Stimulated activated CD4-positive, alpha-beta T cell treated with anti-CD3 and anti-CD28 coated beads, Interleukin-4, amount 100 ng/mL, for 48 hours (primary cell): ENCODE results near the gene PLD4.
"Not testable (repeated sequence)": the region's sequence is repeated elsewhere in the genome, so short reads cannot be mapped to it uniquely, and the experiment has no call there.

ENCODE experiments used
- DNase-seq, 2 donors: peaks; one replicate each; pipeline ENCODE4 v3.0.0-alpha.2; 2020; ENCODE audit warnings: low read depth in 2 of 2

PLD4 gene

GRCh38 chr14:104924421-104925213 lies at the start of gene PLD4:
Gene PLD4, plus strand, starts transcription at chr14:104924879. Its CDS starts 2,262 bp downstream, at chr14:104927141.
- DNase-seq = no peak

- DNase-seq = no peak
Observed at GRCh38 chr14:104875412-104875751, 49.3 kb upstream of the PLD4 start.

GRCh38 chr14:104875811-104876210 lies 48.9 kb upstream of the PLD4 start:
- no peak for DNase-seq

- peak; percentile 11 to 56 for DNase-seq
Observed at GRCh38 chr14:104876251-104876699, 48.4 kb upstream of the PLD4 start.

- DNase-seq = no peak
Observed at GRCh38 chr14:104877066-104877805, 47.4 kb upstream of the PLD4 start.

- no peak for DNase-seq
Observed at GRCh38 chr14:104877806-104878550, 46.7 kb upstream of the PLD4 start.

- DNase-seq = no peak
Observed at GRCh38 chr14:104878582-104878981, 46.1 kb upstream of the PLD4 start.

- DNase-seq = no peak
Observed at GRCh38 chr14:104879201-104879982, 45.3 kb upstream of the PLD4 start.

- DNase-seq = no peak
Observed at GRCh38 chr14:104879983-104880565, 44.6 kb upstream of the PLD4 start.

GRCh38 chr14:104880584-104881210 lies 44.0 kb upstream of the PLD4 start:
- no peak for DNase-seq

- DNase-seq = no peak
Observed at GRCh38 chr14:104881369-104881979, 43.2 kb upstream of the PLD4 start.

- DNase-seq = peak in 1 of 2 donors; percentile 23
Observed at GRCh38 chr14:104882325-104882973, 42.2 kb upstream of the PLD4 start.

GRCh38 chr14:104882991-104883660 lies 41.6 kb upstream of the PLD4 start:
- no peak for DNase-seq

- no peak for DNase-seq
Observed at GRCh38 chr14:104883681-104884361, 40.9 kb upstream of the PLD4 start.

- not testable (repeated sequence) for DNase-seq
Observed at GRCh38 chr14:104884381-104884780, 40.3 kb upstream of the PLD4 start.

- no peak for DNase-seq
Observed at GRCh38 chr14:104885031-104885972, 39.4 kb upstream of the PLD4 start.

GRCh38 chr14:104885973-104886689 lies 38.5 kb upstream of the PLD4 start:
- no peak for DNase-seq
